Measurements from ENCODE around the gene DCDC1. TPM values are rescaled to one million over a fixed set of nuclear protein-coding genes. Genes with fewer than 3 reads are reported as not detected.

DCDC1 gene
- total RNA-seq, 2 donors from 2014 or later, result 0.33 to 1.8 TPM

DNA sequence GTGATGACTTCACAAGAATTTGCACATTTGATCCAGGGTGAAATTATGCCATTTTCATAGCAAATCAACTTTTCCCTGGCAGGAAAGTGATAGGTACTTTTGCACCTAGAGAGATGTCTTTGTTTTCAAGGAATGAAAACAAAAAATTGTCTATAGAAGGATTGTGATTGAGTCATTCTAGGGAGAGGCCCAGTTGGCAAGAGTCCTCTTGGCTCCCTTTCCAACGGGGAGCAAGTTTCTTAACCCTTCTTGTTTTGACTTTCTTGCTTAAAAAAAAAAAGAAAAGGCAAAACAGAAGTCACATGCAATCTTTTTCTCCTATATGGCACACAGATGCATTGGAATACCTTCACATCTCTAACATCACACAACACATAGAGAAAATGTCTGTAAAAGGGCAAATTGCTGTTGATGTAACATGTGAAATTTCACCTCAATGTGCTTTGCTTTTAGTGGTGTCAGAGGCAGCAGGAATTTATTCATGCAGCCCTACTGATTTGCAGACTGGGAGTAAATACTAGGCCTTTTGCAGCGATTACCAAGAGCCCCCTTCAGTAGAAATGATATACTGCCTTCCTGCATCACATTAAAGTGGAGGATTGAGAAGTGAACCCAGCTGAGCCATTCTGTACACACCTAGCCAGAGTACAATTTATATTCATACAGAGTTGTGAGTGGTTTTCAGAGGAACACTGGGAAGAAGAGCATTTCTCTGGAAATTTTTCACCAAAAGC lies 492.7 kb downstream of the DCDC1 start:
- H3K36me3 ChIP-seq (replicated peaks in 1 of 2; ENCODE audit: insufficient read depth in 1 of 2, low read depth in 2 of 2), result no peaks in the 10 kb centered on the region
- ATAC-seq, result no peak
- 39 to 57% methylated on average over 2 of the region's 2 CpGs for WGBS, 2 donors
- no peaks in the 10 kb centered on the region for H3K9me3 ChIP-seq
- TF ChIP-seq CTCF (IDR thresholded peaks at IDR 0.05) (no peak), POLR2A (IDR thresholded peaks at IDR 0.05) (no peak)
- intact Hi-C loops (cut with DNase I), result no loop called here
- no peaks in the 10 kb centered on the region for H3K27me3 ChIP-seq
- no peak overlapping the region for H3K27ac ChIP-seq
- DNase-seq, result no peak
- no peak overlapping the region for H3K4me3 ChIP-seq
- H3K4me1 ChIP-seq, result no peaks in the 10 kb centered on the region

- DNase-seq (no peak), ATAC-seq (no peak)
- TF ChIP-seq POLR2A (IDR thresholded peaks at IDR 0.05) (no peak), CTCF (IDR thresholded peaks at IDR 0.05) (no peak)
- WGBS, 2 donors, result 90 to 98% methylated on average over 2 of the region's 2 CpGs
- Histone ChIP-seq H3K36me3 (replicated peaks in 1 of 2; ENCODE audit: insufficient read depth in 1 of 2, low read depth in 2 of 2) (no peaks in the 10 kb centered on the region), H3K9me3 (no peaks in the 10 kb centered on the region), H3K27me3 (no peaks in the 10 kb centered on the region), H3K4me1 (no peaks in the 10 kb centered on the region), H3K4me3 (no peak overlapping the region), H3K27ac (no peak overlapping the region)
- intact Hi-C loops (cut with DNase I), result no loop called here
Measured at GRCh38 chr11:30876228-30876627, 493.3 kb downstream of the DCDC1 start.

DNA sequence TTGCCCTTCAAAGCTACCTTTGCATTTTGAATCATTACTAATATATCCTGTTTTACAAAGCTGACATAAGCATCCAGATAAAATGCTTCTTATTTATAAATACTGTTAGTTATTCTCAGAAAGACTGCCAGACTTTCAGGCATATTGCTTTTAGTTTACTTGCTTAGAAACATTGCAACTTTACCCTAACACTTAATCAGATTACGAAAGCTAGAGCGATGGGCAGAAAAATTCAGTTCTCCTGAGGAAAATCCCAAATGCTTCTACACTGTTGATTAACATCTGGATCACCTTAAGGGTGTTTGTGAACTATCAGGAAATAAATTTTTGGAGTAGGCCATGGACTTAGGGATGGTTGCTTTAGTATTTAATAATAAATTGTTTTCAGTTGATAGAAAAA lies 493.7 kb downstream of the DCDC1 start:
- H3K27me3 ChIP-seq, result no peaks in the 10 kb centered on the region
- no peaks in the 10 kb centered on the region for H3K9me3 ChIP-seq
- no peaks in the 10 kb centered on the region for H3K36me3 ChIP-seq (replicated peaks in 1 of 2; ENCODE audit: insufficient read depth in 1 of 2, low read depth in 2 of 2)
- ATAC-seq, result no peak
- H3K4me1 ChIP-seq, result no peaks in the 10 kb centered on the region
- TF ChIP-seq POLR2A (IDR thresholded peaks at IDR 0.05) (no peak), CTCF (IDR thresholded peaks at IDR 0.05) (no peak)
- intact Hi-C loops (cut with DNase I), result no loop called here
- no peak for DNase-seq
- no peak overlapping the region for H3K4me3 ChIP-seq
- 83 to 96% methylated on average over 2 of the region's 2 CpGs for WGBS, 2 donors
- no peak overlapping the region for H3K27ac ChIP-seq

GRCh38 chr11:30873924-30874610 lies 495.5 kb downstream of the DCDC1 start:
- Histone ChIP-seq H3K4me1 (no peaks in the 10 kb centered on the region), H3K36me3 (replicated peaks in 1 of 2; ENCODE audit: insufficient read depth in 1 of 2, low read depth in 2 of 2) (no peaks in the 10 kb centered on the region), H3K27ac (no peak overlapping the region), H3K4me3 (no peak overlapping the region), H3K9me3 (no peaks in the 10 kb centered on the region), H3K27me3 (no peaks in the 10 kb centered on the region)
- no peak for DNase-seq
- ATAC-seq, result no peak
- intact Hi-C loops (cut with DNase I), result no loop called here
- no peak for TF ChIP-seq CTCF (IDR thresholded peaks at IDR 0.05)
- TF ChIP-seq POLR2A (IDR thresholded peaks at IDR 0.05), result no peak
- WGBS, 2 donors, result 28 to 37% methylated on average over 3 of the region's 3 CpGs
